GM10847 (cell line): ENCODE data around the gene EPHA10.

Experiments used
- POLR2A ChIP-seq: IDR thresholded peaks from 2 replicates; pipeline ENCODE4 v1.6.1; 2011; ENCODE audit not compliant: insufficient read length; ENCODE audit errors: extremely low read depth

EPHA10 gene

DNA sequence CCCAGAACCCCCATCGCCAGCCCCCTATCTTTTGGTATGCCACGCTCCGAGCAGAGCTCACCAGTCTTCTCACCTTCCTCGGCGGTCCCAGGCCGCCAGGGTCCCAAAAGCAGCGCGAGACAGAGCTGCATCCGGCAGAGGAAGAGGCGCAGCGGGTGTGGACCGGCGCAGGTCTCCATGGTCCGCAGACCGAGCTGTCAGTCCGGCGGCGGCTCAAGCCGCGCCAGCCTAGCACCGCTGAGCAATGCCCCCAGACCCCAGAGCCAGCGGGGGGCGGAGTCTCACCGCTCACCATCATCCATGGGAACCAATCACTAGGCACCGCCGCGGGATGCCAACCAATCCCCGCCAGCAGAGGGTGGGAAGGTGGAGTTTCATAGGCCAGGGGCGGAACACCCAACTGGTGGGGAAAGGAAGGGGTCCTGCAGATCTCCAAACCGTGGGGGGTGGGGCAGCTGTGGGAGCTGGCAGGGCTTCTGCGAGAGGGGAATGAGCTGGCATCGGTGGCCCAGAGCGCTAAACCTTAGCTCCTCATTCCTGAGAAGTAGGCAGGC is at the start of gene EPHA10:
TSS of gene EPHA10 (minus strand) at position 233 of the 554 bp plus-strand sequence. CDS start at position 179, 54 bp downstream.
- no peak for TF ChIP-seq POLR2A

DNA sequence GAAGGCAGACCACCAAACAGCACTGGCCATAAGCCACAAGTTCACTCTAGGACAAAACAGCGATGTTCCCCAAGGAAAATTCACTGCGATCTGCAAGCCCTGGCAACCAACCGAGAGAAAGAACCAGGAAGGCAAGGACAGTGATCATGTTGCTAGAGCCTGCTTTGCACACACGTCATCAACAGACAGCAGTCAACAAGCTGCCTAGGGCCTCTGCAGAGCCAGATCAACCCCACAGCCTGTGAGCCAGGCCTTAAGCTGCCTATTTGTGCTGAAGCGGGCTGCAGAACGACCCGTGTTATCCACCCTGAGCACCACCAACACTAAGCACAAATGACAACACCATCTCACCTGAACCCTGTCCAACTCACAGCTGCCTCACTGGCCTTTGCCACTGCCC is 49.3 kb upstream of the EPHA10 start:
- no peak for TF ChIP-seq POLR2A

DNA sequence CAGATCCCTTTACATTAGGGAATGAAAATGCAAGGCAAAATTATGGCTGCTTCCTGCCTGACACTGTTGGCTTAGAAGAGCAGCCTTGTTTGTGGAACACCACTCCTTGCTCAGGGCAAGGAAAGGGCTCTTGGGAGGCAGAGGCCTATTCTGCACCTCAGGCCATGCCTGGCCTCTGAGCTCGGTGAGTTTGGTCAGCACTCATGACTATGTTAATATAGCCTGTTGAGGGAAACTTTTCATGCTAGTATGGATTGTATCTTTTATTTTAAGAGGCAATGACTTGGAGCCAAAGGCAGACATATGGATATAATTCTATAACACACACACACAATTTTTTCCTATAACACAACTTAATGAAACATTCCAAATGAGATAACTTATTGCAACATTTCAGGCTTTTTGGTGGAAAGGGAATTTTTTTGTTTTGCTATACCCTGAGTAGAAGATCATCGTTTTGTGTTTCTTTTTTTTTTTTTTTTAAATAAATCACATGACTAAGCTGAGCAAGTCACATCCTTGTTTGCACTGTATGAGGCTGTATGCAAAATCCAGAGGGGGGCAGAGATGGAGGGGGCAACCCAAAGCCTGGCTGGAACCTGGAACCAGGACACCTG is 48.7 kb upstream of the EPHA10 start:
- no peak for TF ChIP-seq POLR2A

- no peak for TF ChIP-seq POLR2A
Measured at GRCh38 chr1:37811027-37811655, 46.2 kb upstream of the EPHA10 start.

DNA sequence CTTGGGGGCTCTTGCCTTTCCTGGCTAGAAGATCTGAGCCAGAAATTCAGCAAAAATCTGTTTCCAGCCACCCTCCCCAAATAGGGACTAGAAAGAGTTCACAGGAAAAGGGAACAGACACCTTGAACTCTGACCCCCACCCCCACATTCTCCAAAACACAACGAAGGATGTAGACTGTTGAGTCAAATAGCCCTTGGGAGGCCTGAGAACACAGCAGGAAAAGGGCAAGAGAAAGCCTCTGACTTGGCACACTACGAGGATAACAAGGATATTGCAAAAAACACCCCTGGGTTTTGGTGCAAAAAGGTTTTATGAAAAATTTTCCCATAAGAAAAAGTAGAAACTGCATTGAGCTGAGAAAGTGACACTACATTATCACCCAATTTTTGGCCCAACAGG is 45.0 kb upstream of the EPHA10 start:
- TF ChIP-seq POLR2A = no peak

- no peak for TF ChIP-seq POLR2A
Measured at GRCh38 chr1:37808369-37809319, 43.7 kb upstream of the EPHA10 start.

GRCh38 chr1:37807555-37808368 is 42.8 kb upstream of the EPHA10 start, which contains the start of the genes C1orf122 and YRDC:
Gene C1orf122 (plus strand): TSS chr1:37807790. CDS start chr1:37808405, 615 bp downstream.
Gene YRDC (minus strand): TSS chr1:37808208. CDS start chr1:37808180, 28 bp downstream.
- TF ChIP-seq POLR2A = peak; percentile 68

GRCh38 chr1:37807220-37807554 is 42.3 kb upstream of the EPHA10 start:
- TF ChIP-seq POLR2A = no peak

DNA sequence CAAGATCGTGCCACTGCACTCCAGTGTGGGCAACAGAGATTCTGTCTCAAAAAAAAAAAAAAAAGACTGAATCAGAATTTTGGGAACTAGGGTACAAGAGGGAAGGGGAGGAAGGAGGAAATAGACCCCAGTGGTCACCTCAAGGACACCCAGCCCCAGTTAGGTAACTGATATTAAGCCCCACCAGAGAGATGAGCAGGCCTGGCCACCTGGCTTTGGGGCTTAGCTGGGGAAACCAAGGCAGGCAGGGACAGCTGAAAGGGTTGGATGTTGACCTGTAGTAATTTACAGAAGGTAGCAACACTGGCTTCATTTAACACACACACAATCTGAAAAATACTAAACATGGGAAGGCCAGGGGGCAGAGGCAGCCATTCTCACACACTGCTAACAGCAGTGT is 37.5 kb upstream of the EPHA10 start:
- TF ChIP-seq POLR2A = no peak

GRCh38 chr1:37797750-37798345 is 32.9 kb upstream of the EPHA10 start:
- no peak for TF ChIP-seq POLR2A

GRCh38 chr1:37795340-37796125 is 30.6 kb upstream of the EPHA10 start:
- TF ChIP-seq POLR2A = no peak

- TF ChIP-seq POLR2A = no peak
Measured at GRCh38 chr1:37794372-37795339, 29.7 kb upstream of the EPHA10 start.
